ENCODE data around the gene GSG1. TPM values are rescaled to one million over a fixed set of nuclear protein-coding genes. Genes with fewer than 3 reads are reported as not detected.
"Not testable (repeated sequence)": the region's sequence is repeated elsewhere in the genome, so short reads cannot be mapped to it uniquely, and the experiment has no call there.

The GSG1 gene
- total RNA-seq, 4 donors from 2014 or later: 0.56 TPM; not detected in 3

DNA sequence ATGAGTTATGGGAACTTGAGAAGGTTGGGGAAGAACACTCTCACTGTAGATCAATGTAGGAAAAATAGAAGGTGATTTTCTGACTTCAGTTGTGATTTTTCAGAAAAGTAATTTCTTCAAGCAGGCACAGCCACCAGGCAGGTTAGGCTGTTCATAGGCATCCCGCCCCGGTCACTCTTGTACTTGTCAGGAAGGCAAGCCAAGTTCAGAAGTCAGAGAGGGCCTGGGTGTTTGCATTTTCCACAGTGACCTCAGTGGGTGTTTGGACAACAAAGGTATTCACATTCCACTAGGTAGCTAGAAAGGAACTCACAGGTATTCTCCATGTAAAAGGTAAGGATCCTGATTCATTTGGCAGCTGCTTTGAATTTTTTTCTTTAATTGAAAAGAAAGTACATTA, 62.2 kb downstream of the GSG1 start:
- ATAC-seq (ENCODE audit: low FRiP score) (no peak), DNase-seq (ENCODE audit: low spot score) (no peak)
- TF ChIP-seq CTCF (IDR thresholded peaks at IDR 0.05): no peak

DNA sequence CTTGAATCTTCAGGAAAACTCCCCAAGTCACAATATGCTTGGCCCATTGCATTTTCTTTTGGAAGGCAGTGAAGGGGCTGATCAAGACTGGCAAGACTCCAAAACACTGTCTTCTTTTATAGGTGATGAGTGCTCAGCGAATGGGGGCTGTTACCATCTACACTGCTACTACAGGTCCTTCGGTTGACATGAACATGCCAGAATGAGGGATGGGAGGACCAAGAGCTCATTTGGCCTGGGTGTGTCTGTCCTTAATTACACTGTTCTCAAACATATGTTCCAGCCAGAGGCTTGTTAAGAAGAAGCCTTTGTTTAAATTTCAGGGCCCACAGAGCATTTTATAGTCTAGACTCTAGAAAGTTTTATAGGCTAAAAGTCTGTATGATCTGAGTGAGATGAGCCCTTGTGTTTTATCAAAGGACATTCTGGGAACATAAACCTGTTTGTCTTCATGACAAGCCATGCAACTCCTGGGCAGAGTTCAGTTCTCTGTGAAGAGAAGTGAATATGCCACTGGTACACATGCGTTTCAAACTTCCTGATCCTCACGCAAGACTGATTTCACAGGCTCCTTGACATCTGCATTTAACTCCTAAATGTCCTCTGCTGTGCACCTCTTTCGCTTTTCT, 64.0 kb downstream of the GSG1 start:
- no peak for TF ChIP-seq CTCF (IDR thresholded peaks at IDR 0.05)
- DNase-seq (ENCODE audit: low spot score) (no peak), ATAC-seq (ENCODE audit: low FRiP score) (no peak)

GRCh38 chr12:13038491-13039161, 64.8 kb downstream of the GSG1 start:
- no peak for DNase-seq (ENCODE audit: low spot score)
- no peak for TF ChIP-seq CTCF (IDR thresholded peaks at IDR 0.05)
- peak; percentile 74 for ATAC-seq (ENCODE audit: low FRiP score)

DNA sequence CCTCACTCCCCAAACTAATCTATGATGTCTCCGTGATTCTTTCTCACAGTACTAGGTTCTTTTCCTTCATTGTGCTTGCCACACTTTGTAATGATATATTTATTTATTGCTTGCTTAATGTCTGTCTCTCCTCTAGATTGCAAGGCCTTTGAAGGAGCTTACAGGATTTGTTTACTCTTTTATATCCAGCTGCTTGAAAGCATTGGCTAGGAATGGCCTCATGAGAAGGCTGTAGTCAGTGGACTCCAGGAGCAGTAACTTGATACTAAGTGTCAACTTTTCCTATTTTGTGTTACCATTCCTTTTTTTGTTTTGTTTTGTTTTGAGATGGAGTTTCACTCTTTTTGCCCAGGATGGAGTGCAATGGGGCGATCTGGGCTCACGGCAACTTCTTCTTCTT, 66.6 kb downstream of the GSG1 start:
- TF ChIP-seq CTCF (IDR thresholded peaks at IDR 0.05): no peak
- DNase-seq (ENCODE audit: low spot score) (no peak), ATAC-seq (ENCODE audit: low FRiP score) (no peak)

DNA sequence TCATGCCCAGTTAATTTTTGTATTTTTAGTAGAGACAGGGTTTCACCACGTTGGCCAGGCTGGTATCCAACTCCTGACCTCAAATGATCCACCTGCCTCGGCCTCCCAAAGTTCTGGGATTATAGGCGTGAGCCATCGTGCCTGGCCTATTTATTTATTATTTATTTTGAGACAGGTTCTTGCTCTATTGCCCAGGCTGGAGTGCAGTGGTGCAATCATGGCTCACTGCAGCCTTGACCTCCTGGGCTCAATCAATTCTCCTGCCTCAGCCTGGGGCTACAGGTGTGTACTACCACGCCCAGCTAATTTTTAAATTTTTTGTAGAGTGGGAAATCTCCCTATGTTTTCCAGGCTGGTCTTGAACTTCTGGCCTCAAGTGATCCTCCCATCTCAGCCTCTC, 68.1 kb downstream of the GSG1 start:
- not testable (repeated sequence) for DNase-seq (ENCODE audit: low spot score); ATAC-seq (ENCODE audit: low FRiP score)

Other genes with a start within 250 kb of the GSG1 start
- 100 to 1,000 TPM in 2 of 4 donors, 10 to 100 TPM in 2; 11.3 to 284 (median 88.4) TPM for gene GPRC5A, start 212.1 kb downstream of the GSG1 start, total RNA-seq
- not detected for gene GPRC5D, start 151.5 kb downstream of the GSG1 start, total RNA-seq
- 10 to 100 TPM; 44.5 to 78.0 (median 49.0) TPM for gene HEBP1, start 103.4 kb downstream of the GSG1 start, total RNA-seq
- gene FAM234B, start 59.3 kb downstream of the GSG1 start, total RNA-seq: 10 to 100 TPM in 1 of 4 donors, 1 to 10 TPM in 3; 6.3 to 14.2 (median 7.5) TPM
- 1,000 to 10,000 TPM in 2 of 4 donors, 100 to 1,000 TPM in 2; 687 to 4,689 (median 1,133) TPM for gene EMP1, start 93.1 kb upstream of the GSG1 start, total RNA-seq